Natural killer cell (primary cell): Measurements from ENCODE around the gene TMEM147. TPM values are rescaled to one million over a fixed set of nuclear protein-coding genes. Genes with fewer than 3 reads are reported as not detected.

Source experiments
- ATAC-seq, 3 donors: fragments of 150-1000 bp in 2 of 3; fragments of 200-7000 bp in 1 of 3; cut with Tn5 transposase; 1 replicate in 1 of 3; 2 replicates in 2 of 3; pipeline ENCODE4 v1.10.0; 2021; ENCODE audit warnings: mild to moderate bottlenecking in 2 of 3, moderate library complexity in 2 of 3
- DNase-seq, 2 donors: peaks; one replicate each; pipeline versions ENCODE4 v3.0.0 to v3.0.0-alpha.2; 2013 to 2021; ENCODE audit warnings: mixed read lengths in 1 of 2
- H3K27ac ChIP-seq: one replicate; pipeline ENCODE4 v1.5.1; 2013; ENCODE audit warnings: mild to moderate bottlenecking, low read length
- H3K27me3 ChIP-seq: one replicate; pipeline ENCODE4 v1.6.1; 2013; ENCODE audit warnings: low read length; ENCODE audit not compliant: control insufficient read depth, insufficient read depth
- H3K36me3 ChIP-seq: one replicate; pipeline ENCODE4 v1.6.1; 2013; ENCODE audit warnings: low read length; ENCODE audit not compliant: control insufficient read depth, insufficient read depth
- H3K4me1 ChIP-seq: one replicate; pipeline ENCODE4 v1.6.1; 2013; ENCODE audit warnings: low read length; ENCODE audit not compliant: control insufficient read depth, insufficient read depth
- H3K4me3 ChIP-seq: one replicate; pipeline ENCODE4 v1.5.1; 2013; ENCODE audit warnings: low read length
- H3K9me3 ChIP-seq: one replicate; pipeline ENCODE4 v1.6.1; 2013; ENCODE audit warnings: low read length; ENCODE audit not compliant: control insufficient read depth, insufficient read depth
- H3K27ac Mint-ChIP-seq, 2 donors: one replicate each; pipeline ENCODE4 v1.8.0; 2022; ENCODE audit warnings: mild to moderate bottlenecking in 2 of 2, mixed read lengths in 2 of 2, moderate library complexity in 1 of 2
- H3K27me3 Mint-ChIP-seq, 2 donors: one replicate each; pipeline ENCODE4 v1.8.0; 2022; ENCODE audit warnings: low read depth in 2 of 2, mixed read lengths in 2 of 2
- H3K36me3 Mint-ChIP-seq: one replicate; pipeline ENCODE4 v1.8.0; 2022; ENCODE audit warnings: mixed read lengths
- H3K4me1 Mint-ChIP-seq, 2 donors: one replicate each; pipeline ENCODE4 v1.8.0; 2022; ENCODE audit warnings: mixed read lengths in 2 of 2
- H3K4me3 Mint-ChIP-seq: one replicate; pipeline ENCODE4 v1.8.0; 2022; ENCODE audit warnings: mild to moderate bottlenecking, moderate library complexity, mixed read lengths
- H3K9me3 Mint-ChIP-seq, 2 donors: one replicate each; pipeline ENCODE4 v1.8.0; 2022; ENCODE audit warnings: mixed read lengths in 2 of 2
- CTCF ChIP-seq: fragments of 200-600 bp; IDR thresholded peaks from one replicate; pipeline ENCODE4 v1.8.0; 2022; ENCODE audit warnings: antibody characterized with exemption
- WGBS: methylation state at CpG from one replicate; pipeline ENCODE4 v1.1.7; 2013; ENCODE audit warnings: missing lambda C conversion rate; ENCODE audit not compliant: insufficient coverage; 5-methylcytosine and 5-hydroxymethylcytosine counted together
- intact Hi-C: fragments of 100-400 bp; cut with micrococcal nuclease; formaldehyde crosslinking; loops from one replicate; pipeline ENCODE4 v1.14.2; 2022
- total RNA-seq, 4 donors: library from RNA; stranded (reverse); fragments of 120-200 nt in 1 of 4; gene quantifications; one replicate each; pipeline versions ENCODE4 v1.2.3 to v1.2.4, GENCODE V29; 2013 to 2022

The TMEM147 gene
- total RNA-seq, 3 donors from 2014 or later (not counting 1 experiment from before 2014, with no cell fraction given) = 30.6 to 37.9 (median 31.2) TPM

DNA sequence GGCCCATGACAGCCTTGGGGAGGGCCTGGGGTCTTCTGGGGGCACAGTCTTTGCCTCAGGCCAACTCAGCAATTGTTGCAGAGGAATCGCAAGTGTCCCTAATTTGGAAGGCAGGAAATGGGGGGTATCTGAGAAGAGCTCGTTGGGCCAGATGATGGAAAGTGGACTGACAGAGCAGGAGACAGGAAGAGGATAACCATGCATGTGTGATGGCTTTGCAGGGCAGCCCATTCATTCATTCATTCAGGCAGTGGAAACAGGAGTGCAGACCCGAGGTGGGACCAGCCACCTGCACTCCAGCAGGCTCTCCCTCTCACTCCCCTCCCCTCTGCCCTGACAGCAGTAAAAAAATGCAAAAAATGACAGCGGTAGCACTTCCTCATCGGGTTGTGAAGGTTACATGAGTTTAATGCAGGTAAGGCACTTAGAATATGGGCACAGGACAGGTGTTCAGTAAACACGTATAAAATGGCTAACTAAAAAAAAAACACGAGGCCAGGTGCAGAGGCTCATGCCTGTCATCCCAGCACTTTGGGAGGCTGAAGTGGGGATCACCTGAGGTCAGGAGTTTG lies 5.0 kb upstream of the TMEM147 start:
- Histone ChIP-seq H3K27me3 (no peaks in the 10 kb centered on the region), H3K4me1 (peaks cover 27% of the 10 kb centered on the region), H3K36me3 (no peaks in the 10 kb centered on the region), H3K9me3 (no peaks in the 10 kb centered on the region), H3K4me3 (no peak overlapping the region), H3K27ac (no peak overlapping the region)
- Mint-ChIP-seq H3K27ac (no peak overlapping the region), H3K36me3 (no peaks in the 10 kb centered on the region), H3K4me1 (peaks cover 14 to 31% of the 10 kb centered on the region in 2 donors), H3K27me3 (no peaks in the 10 kb centered on the region), H3K9me3 (no peaks in the 10 kb centered on the region), H3K4me3 (peak overlapping the region; percentile 60)
- 56% methylated on average over 7 of the region's 7 CpGs for WGBS
- ATAC-seq (no peak), DNase-seq (no peak)
- intact Hi-C loops = no loop called here
- no peak for TF ChIP-seq CTCF

DNA sequence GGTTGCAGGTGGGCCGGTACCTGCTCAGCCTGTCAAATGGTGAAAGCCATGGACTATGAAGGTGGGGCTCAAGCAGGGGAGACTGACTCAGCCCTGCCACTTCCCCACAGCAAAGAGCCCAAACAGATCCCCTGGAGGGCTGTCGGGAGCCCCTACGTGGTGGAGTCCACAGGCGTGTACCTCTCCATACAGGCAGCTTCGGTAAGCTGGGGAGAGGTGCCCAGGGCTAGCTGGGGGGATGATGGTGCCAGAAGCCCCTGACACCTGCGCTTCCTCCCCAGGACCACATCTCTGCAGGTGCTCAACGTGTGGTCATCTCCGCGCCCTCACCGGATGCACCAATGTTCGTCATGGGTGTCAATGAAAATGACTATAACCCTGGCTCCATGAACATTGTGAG lies 3.2 kb upstream of the TMEM147 start:
- H3K4me3 ChIP-seq = no peak overlapping the region
- H3K4me1 ChIP-seq = peaks cover 29% of the 10 kb centered on the region
- no peak overlapping the region for H3K4me3 Mint-ChIP-seq
- H3K27me3 ChIP-seq = no peaks in the 10 kb centered on the region
- no peak overlapping the region for H3K27ac Mint-ChIP-seq
- H3K9me3 ChIP-seq = no peaks in the 10 kb centered on the region
- H3K36me3 Mint-ChIP-seq = no peaks in the 10 kb centered on the region
- H3K9me3 Mint-ChIP-seq = no peaks in the 10 kb centered on the region
- peaks cover 21 to 39% of the 10 kb centered on the region in 2 donors for H3K4me1 Mint-ChIP-seq
- H3K27me3 Mint-ChIP-seq = no peaks in the 10 kb centered on the region
- DNase-seq (no peak), ATAC-seq (no peak)
- 95% methylated on average over 11 of the region's 11 CpGs for WGBS
- H3K27ac ChIP-seq = no peak overlapping the region
- peaks cover under 1% of the 10 kb centered on the region for H3K36me3 ChIP-seq
- intact Hi-C loops = no loop called here
- TF ChIP-seq CTCF = no peak

- Mint-ChIP-seq H3K4me1 (peaks cover 24 to 42% of the 10 kb centered on the region in 2 donors), H3K36me3 (no peaks in the 10 kb centered on the region), H3K27me3 (no peaks in the 10 kb centered on the region), H3K27ac (peak overlapping the region in 1 of 2 donors; percentile 23), H3K9me3 (no peaks in the 10 kb centered on the region), H3K4me3 (no peak overlapping the region)
- no peak for DNase-seq
- no peak for ATAC-seq
- no peaks in the 10 kb centered on the region for H3K9me3 ChIP-seq
- H3K4me1 ChIP-seq = peaks cover 28% of the 10 kb centered on the region
- H3K27ac ChIP-seq = no peak overlapping the region
- intact Hi-C loops = no loop called here
- no peaks in the 10 kb centered on the region for H3K27me3 ChIP-seq
- TF ChIP-seq CTCF = no peak
- WGBS = 100% methylated on average over 15 of the region's 15 CpGs
- H3K36me3 ChIP-seq = peaks cover 3% of the 10 kb centered on the region
- no peak overlapping the region for H3K4me3 ChIP-seq
Measured at GRCh38 chr19:35543280-35544109, 1.9 kb upstream of the TMEM147 start.
